Suprapubic skin (tissue), 4 donors: ENCODE results near the gene LCE7A. TPM values are rescaled to one million over a fixed set of nuclear protein-coding genes. Genes with fewer than 3 reads are reported as not detected.

Source experiments
- DNase-seq, 2 donors: peaks; one replicate each; pipeline ENCODE4 v3.0.0-alpha.2; 2019; ENCODE audit warnings: low spot score in 2 of 2
- H3K27ac ChIP-seq: fragments of 200-600 bp; sonication (generic); one replicate; pipeline ENCODE4 v1.5.1; 2019
- H3K27me3 ChIP-seq: fragments of 200-600 bp; sonication (generic); one replicate; pipeline ENCODE4 v1.5.1; 2019
- H3K36me3 ChIP-seq: fragments of 200-600 bp; sonication (generic); one replicate; pipeline ENCODE4 v1.5.1; 2019
- H3K4me1 ChIP-seq: fragments of 200-600 bp; sonication (generic); one replicate; pipeline ENCODE4 v1.5.1; 2019
- H3K4me3 ChIP-seq: fragments of 200-600 bp; sonication (generic); one replicate; pipeline ENCODE4 v1.5.1; 2019; ENCODE audit warnings: mild to moderate bottlenecking
- H3K9me3 ChIP-seq: fragments of 200-600 bp; sonication (generic); one replicate; pipeline ENCODE4 v1.5.1; 2019
- EP300 ChIP-seq: sonication (generic); formaldehyde crosslinking; IDR thresholded peaks from one replicate; pipeline ENCODE4 v1.6.1; 2017; ENCODE audit warnings: antibody characterized with exemption
- POLR2A ChIP-seq, 2 donors: fragments of 450-650 bp; IDR thresholded peaks; one replicate each; pipeline ENCODE4 v1.6.1; 2017; ENCODE audit warnings: antibody characterized with exemption in 2 of 2, mild to moderate bottlenecking in 2 of 2, moderate library complexity in 2 of 2
- POLR2AphosphoS5 ChIP-seq, 3 donors: sonication (generic); formaldehyde crosslinking; IDR thresholded peaks; one replicate each; pipeline ENCODE4 v1.6.1; 2017; ENCODE audit warnings: antibody characterized with exemption in 3 of 3
- WGBS: methylation state at CpG from one replicate; pipeline ENCODE4 v1.1.5; 2018; 5-methylcytosine and 5-hydroxymethylcytosine counted together
- total RNA-seq, 4 donors: library from RNA; depleted of rRNA; stranded (reverse); fragments of >200 nt; gene quantifications; one replicate each; pipeline ENCODE4 v1.1.0, GENCODE V29; 2016
- TF ChIP-seq, protein P1 (sequence below), 2 donors: fragments of 200-600 bp in 1 of 2; fragments of 450-650 bp in 1 of 2; sonication (generic) in 1 of 2; IDR thresholded peaks; one replicate each; pipeline ENCODE4 v1.5.1; 2016 to 2019; ENCODE audit warnings: antibody characterized with exemption in 2 of 2, mild to moderate bottlenecking in 1 of 2, moderate library complexity in 1 of 2

Gene LCE7A
- total RNA-seq, 4 donors from 2014 or later, result not detected

DNA sequence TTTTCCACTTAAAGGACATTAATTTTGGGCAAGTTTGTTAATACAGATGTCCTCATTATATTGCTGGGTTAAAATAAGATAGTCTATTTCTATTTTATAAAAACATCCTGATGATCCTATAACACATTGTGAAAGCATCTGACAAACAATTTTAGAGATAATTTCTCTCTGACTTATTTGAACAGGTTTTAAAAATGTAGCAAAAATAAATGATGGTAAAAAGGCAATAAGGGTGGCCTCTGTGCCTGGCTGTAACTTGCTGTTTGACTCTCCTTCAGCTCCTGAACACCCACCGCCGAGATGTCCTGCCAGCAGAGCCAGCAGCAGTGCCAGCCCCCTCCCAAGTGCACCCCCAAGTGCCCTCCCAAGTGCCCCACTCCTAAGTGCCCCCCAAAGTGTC is 32.6 kb upstream of the LCE7A start, which contains the start of gene LCE1A:
TSS of gene LCE1A (plus strand) at position 301 of the 400 bp plus-strand sequence. CDS start at position 301, 0 bp downstream.
- no peak for TF ChIP-seq EP300
- TF ChIP-seq, protein P1, sequence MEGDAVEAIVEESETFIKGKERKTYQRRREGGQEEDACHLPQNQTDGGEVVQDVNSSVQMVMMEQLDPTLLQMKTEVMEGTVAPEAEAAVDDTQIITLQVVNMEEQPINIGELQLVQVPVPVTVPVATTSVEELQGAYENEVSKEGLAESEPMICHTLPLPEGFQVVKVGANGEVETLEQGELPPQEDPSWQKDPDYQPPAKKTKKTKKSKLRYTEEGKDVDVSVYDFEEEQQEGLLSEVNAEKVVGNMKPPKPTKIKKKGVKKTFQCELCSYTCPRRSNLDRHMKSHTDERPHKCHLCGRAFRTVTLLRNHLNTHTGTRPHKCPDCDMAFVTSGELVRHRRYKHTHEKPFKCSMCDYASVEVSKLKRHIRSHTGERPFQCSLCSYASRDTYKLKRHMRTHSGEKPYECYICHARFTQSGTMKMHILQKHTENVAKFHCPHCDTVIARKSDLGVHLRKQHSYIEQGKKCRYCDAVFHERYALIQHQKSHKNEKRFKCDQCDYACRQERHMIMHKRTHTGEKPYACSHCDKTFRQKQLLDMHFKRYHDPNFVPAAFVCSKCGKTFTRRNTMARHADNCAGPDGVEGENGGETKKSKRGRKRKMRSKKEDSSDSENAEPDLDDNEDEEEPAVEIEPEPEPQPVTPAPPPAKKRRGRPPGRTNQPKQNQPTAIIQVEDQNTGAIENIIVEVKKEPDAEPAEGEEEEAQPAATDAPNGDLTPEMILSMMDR (IDR thresholded peaks at IDR 0.05), result no peak
- TF ChIP-seq POLR2A (IDR thresholded peaks at IDR 0.05), result no peak
- no peak for TF ChIP-seq POLR2AphosphoS5 (IDR thresholded peaks at IDR 0.05)
- Histone ChIP-seq H3K27me3 (no peaks in the 10 kb centered on the region), H3K27ac (no peak within 1 kb of the TSS), H3K4me3 (no peak within 1 kb of the TSS), H3K9me3 (no peaks in the 10 kb centered on the region), H3K4me1 (no peaks in the 10 kb centered on the region), H3K36me3 (no peaks in the 10 kb centered on the region)
- WGBS, result 93% methylated on average over 2 of the region's 2 CpGs
- no peak for DNase-seq

DNA sequence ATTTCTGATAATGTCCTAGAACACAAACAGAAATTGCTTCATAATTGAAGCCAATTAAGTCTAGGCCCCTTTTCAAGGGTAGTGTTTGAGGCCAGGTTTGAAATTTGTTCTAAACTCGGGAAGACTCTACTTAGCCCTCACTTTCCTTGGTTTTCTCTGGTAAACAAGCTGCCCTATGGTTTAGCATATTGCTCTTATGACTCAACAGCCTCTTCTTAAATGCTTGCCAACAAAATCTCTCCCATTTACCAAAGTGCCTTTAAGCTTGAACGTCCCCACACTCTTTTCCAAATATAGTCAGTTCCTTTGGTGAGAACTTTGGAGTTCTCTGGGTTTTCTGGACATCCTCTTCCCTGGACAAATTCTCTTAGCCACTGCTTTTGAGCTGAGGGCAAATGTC is 22.9 kb upstream of the LCE7A start:
- WGBS, result 43% methylated on average over 2 of the region's 2 CpGs
- no peaks in the 10 kb centered on the region for H3K27me3 ChIP-seq
- no peaks in the 10 kb centered on the region for H3K36me3 ChIP-seq
- H3K9me3 ChIP-seq, result no peaks in the 10 kb centered on the region
- no peaks in the 10 kb centered on the region for H3K4me1 ChIP-seq
- TF ChIP-seq POLR2AphosphoS5 (IDR thresholded peaks at IDR 0.05), result no peak
- TF ChIP-seq, protein P1 (IDR thresholded peaks at IDR 0.05), result no peak
- no peak for TF ChIP-seq EP300
- no peak for TF ChIP-seq POLR2A (IDR thresholded peaks at IDR 0.05)
- no peak overlapping the region for H3K27ac ChIP-seq
- no peak for DNase-seq
- H3K4me3 ChIP-seq, result no peak overlapping the region

DNA sequence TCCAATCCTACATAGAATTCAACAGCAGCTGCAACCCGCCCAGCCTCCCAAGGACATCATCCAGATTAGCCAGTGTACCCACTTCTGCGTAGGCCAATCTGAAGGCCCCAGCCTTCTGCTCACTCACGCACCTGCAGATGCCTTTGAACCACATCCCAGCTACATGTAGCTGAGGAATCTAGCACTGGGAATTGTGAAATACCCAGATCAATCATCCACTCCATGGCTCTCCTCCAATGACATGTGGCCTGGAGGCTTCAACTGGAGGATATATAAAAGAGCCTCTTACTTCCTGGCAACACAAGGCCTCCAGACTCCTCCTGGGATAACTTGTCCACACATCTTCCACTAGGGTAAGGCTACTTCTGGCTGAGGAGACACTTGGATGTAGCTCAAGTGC is 17.2 kb upstream of the LCE7A start, which contains the start of gene LCE6A:
TSS of gene LCE6A (plus strand) at position 301 of the 400 bp plus-strand sequence. CDS start 665 bp downstream, outside the sequence.
- WGBS, result no CpG with 5 or more reads among the region's 3 CpGs
- Histone ChIP-seq H3K4me3 (no peak within 1 kb of the TSS), H3K9me3 (no peaks in the 10 kb centered on the region), H3K27me3 (no peaks in the 10 kb centered on the region), H3K27ac (no peak within 1 kb of the TSS), H3K4me1 (peaks cover 2% of the 10 kb centered on the region), H3K36me3 (no peaks in the 10 kb centered on the region)
- TF ChIP-seq POLR2A (IDR thresholded peaks at IDR 0.05) (no peak), POLR2AphosphoS5 (IDR thresholded peaks at IDR 0.05) (no peak), EP300 (no peak)
- TF ChIP-seq, protein P1 (IDR thresholded peaks at IDR 0.05), result no peak
- DNase-seq, result no peak

DNA sequence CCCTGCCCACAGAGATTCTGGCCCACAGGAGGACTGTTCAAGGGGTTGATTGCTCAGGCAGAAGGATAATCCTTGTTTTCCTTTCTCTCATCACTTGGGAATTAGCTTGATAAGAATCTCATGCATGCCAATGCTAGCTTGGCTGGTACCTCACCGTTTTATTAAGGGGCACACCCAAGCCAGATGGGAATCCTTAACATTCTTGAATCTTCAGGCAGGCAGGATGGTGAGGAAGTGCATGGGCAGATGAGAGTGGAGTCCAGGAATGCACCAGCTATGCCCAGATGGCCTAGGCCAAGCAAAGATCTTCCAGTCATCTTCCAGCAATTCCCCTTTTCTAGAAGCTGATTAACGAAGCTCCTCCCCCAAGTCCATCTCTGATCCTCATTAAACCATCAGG is 4.1 kb upstream of the LCE7A start:
- H3K27me3 ChIP-seq, result no peaks in the 10 kb centered on the region
- WGBS, result 32% methylated on average over 2 of the region's 2 CpGs
- peaks cover 6% of the 10 kb centered on the region for H3K4me1 ChIP-seq
- H3K36me3 ChIP-seq, result no peaks in the 10 kb centered on the region
- H3K27ac ChIP-seq, result no peak overlapping the region
- TF ChIP-seq POLR2AphosphoS5 (IDR thresholded peaks at IDR 0.05) (no peak), POLR2A (IDR thresholded peaks at IDR 0.05) (no peak), EP300 (no peak)
- H3K4me3 ChIP-seq, result no peak overlapping the region
- no peaks in the 10 kb centered on the region for H3K9me3 ChIP-seq
- DNase-seq, result no peak

DNA sequence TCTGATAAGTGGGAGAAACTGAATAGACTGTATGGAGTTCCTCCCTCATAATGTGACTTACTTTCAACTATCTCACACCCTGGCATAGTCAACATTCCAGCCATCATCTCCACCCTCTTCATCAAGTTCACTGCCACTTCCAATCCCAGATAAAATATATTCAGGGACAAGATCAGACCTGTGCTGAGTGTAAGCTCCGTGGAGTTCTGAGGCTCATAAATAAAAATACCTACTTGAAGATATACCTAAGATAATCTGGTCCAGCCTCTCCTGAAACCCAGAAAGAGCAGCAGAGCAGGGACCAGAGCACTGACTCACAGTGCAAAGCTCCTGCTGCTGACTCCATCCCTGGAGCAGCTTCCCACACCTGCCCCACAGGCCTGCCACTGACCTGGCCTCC is 1.7 kb upstream of the LCE7A start:
- Histone ChIP-seq H3K36me3 (no peaks in the 10 kb centered on the region), H3K4me3 (no peak overlapping the region), H3K4me1 (peaks cover 6% of the 10 kb centered on the region), H3K27me3 (no peaks in the 10 kb centered on the region), H3K9me3 (no peaks in the 10 kb centered on the region), H3K27ac (no peak overlapping the region)
- no peak for DNase-seq
- WGBS, result 45% methylated on average over 1 of the region's 1 CpG
- no peak for TF ChIP-seq EP300
- TF ChIP-seq POLR2A (IDR thresholded peaks at IDR 0.05), result no peak
- TF ChIP-seq, protein P1 (IDR thresholded peaks at IDR 0.05), result no peak
- TF ChIP-seq POLR2AphosphoS5 (IDR thresholded peaks at IDR 0.05), result no peak

DNA sequence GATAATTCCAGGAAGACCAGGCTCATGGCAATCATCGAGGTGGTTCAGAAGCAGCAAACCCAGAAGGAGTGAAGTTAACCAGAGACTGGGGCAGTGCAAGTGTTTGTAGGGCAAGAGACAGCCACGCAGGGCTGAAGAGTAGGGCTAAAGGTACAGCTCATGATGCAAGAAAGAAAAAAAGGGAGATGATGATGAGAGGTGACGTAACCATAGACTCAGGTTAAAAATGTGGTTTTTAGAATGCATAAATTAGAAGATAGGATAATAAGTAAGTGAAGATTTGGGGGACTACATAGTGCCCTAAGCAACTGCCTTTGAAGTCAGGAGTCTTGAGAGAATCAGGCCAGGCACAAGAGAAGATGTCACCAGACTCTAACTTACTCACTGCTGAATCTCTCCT is 333 bp downstream of the LCE7A start:
- H3K4me3 ChIP-seq, result no peak overlapping the region
- H3K36me3 ChIP-seq, result no peaks in the 10 kb centered on the region
- H3K4me1 ChIP-seq, result peaks cover 6% of the 10 kb centered on the region
- WGBS, result 80% methylated on average over 3 of the region's 3 CpGs
- DNase-seq, result no peak
- no peaks in the 10 kb centered on the region for H3K9me3 ChIP-seq
- no peaks in the 10 kb centered on the region for H3K27me3 ChIP-seq
- no peak overlapping the region for H3K27ac ChIP-seq
- TF ChIP-seq POLR2AphosphoS5 (IDR thresholded peaks at IDR 0.05) (no peak), EP300 (no peak)
- TF ChIP-seq, protein P1 (IDR thresholded peaks at IDR 0.05), result no peak
